Mesothelial cell of epicardium (in vitro differentiated cells): ENCODE data around the gene GBP5. TPM values are rescaled to one million over a fixed set of nuclear protein-coding genes. Genes with fewer than 3 reads are reported as not detected.
"Not testable (repeated sequence)": the region's sequence is repeated elsewhere in the genome, so short reads cannot be mapped to it uniquely, and the experiment has no call there.

Experiments used
- DNase-seq, 2 experiments: peaks; one replicate each; pipeline ENCODE4 v3.0.0; 2021; ENCODE audit warnings: low spot score in 2 of 2; ENCODE audit not compliant: unreplicated experiment in 2 of 2
- H3K27ac Mint-ChIP-seq: 2 replicates; pipeline ENCODE4 v1.8.0; 2021; ENCODE audit warnings: mixed read lengths
- H3K27me3 Mint-ChIP-seq: 2 replicates; pipeline ENCODE4 v1.8.0; 2021; ENCODE audit warnings: low read depth, mixed read lengths
- H3K36me3 Mint-ChIP-seq: 2 replicates; pipeline ENCODE4 v1.8.0; 2021; ENCODE audit warnings: mixed read lengths
- H3K4me1 Mint-ChIP-seq: 2 replicates; pipeline ENCODE4 v1.8.0; 2021; ENCODE audit warnings: mixed read lengths
- H3K4me3 Mint-ChIP-seq: 2 replicates; pipeline ENCODE4 v1.8.0; 2021; ENCODE audit warnings: mild to moderate bottlenecking, moderate library complexity, mixed read lengths
- H3K9me3 Mint-ChIP-seq: 2 replicates; pipeline ENCODE4 v1.8.0; 2021; ENCODE audit warnings: mixed read lengths
- total RNA-seq: library from RNA; stranded (reverse); gene quantifications from 3 replicates; pipeline ENCODE4 v1.2.1, GENCODE V29; 2021
- TF ChIP-seq, protein P1 (sequence below): fragments of 200-600 bp; sonication (generic); IDR thresholded peaks from one replicate; pipeline ENCODE4 v1.5.0; 2021; ENCODE audit warnings: antibody characterized with exemption; ENCODE audit not compliant: unreplicated experiment

The GBP5 gene
- total RNA-seq, 1 donor from 2014 or later = not detected

- TF ChIP-seq, protein P1, sequence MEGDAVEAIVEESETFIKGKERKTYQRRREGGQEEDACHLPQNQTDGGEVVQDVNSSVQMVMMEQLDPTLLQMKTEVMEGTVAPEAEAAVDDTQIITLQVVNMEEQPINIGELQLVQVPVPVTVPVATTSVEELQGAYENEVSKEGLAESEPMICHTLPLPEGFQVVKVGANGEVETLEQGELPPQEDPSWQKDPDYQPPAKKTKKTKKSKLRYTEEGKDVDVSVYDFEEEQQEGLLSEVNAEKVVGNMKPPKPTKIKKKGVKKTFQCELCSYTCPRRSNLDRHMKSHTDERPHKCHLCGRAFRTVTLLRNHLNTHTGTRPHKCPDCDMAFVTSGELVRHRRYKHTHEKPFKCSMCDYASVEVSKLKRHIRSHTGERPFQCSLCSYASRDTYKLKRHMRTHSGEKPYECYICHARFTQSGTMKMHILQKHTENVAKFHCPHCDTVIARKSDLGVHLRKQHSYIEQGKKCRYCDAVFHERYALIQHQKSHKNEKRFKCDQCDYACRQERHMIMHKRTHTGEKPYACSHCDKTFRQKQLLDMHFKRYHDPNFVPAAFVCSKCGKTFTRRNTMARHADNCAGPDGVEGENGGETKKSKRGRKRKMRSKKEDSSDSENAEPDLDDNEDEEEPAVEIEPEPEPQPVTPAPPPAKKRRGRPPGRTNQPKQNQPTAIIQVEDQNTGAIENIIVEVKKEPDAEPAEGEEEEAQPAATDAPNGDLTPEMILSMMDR = no peak
Measured at GRCh38 chr1:89309828-89310227, 37.2 kb upstream of the GBP5 start.

GRCh38 chr1:89306273-89306672 is 33.6 kb upstream of the GBP5 start:
- Mint-ChIP-seq H3K9me3 (peaks cover 15% of the 10 kb centered on the region), H3K27ac (no peak overlapping the region), H3K36me3 (no peaks in the 10 kb centered on the region), H3K4me1 (no peaks in the 10 kb centered on the region), H3K27me3 (no peaks in the 10 kb centered on the region), H3K4me3 (no peak overlapping the region)
- DNase-seq = no peak
- TF ChIP-seq, protein P1 = no peak

More at GRCh38 chr1:89309828-89310227, 37.2 kb upstream of the GBP5 start:
- no peak for DNase-seq
- Mint-ChIP-seq H3K4me3 (no peak overlapping the region), H3K27ac (no peak overlapping the region), H3K27me3 (no peaks in the 10 kb centered on the region), H3K36me3 (no peaks in the 10 kb centered on the region), H3K9me3 (peaks cover 5% of the 10 kb centered on the region), H3K4me1 (peaks cover 4% of the 10 kb centered on the region)

GRCh38 chr1:89305493-89305892 is 32.8 kb upstream of the GBP5 start:
- no peak overlapping the region for H3K27ac Mint-ChIP-seq
- H3K4me1 Mint-ChIP-seq = no peaks in the 10 kb centered on the region
- H3K9me3 Mint-ChIP-seq = peaks cover 17% of the 10 kb centered on the region
- DNase-seq = no peak
- no peak overlapping the region for H3K4me3 Mint-ChIP-seq
- TF ChIP-seq, protein P1 = no peak
- no peaks in the 10 kb centered on the region for H3K27me3 Mint-ChIP-seq
- no peaks in the 10 kb centered on the region for H3K36me3 Mint-ChIP-seq

- H3K27me3 Mint-ChIP-seq = no peaks in the 10 kb centered on the region
- H3K4me3 Mint-ChIP-seq = no peak overlapping the region
- no peaks in the 10 kb centered on the region for H3K4me1 Mint-ChIP-seq
- no peak for DNase-seq
- TF ChIP-seq, protein P1 = no peak
- H3K36me3 Mint-ChIP-seq = no peaks in the 10 kb centered on the region
- no peak overlapping the region for H3K27ac Mint-ChIP-seq
- H3K9me3 Mint-ChIP-seq = peaks cover 17% of the 10 kb centered on the region
Measured at GRCh38 chr1:89304572-89305230, 32.0 kb upstream of the GBP5 start.

DNA sequence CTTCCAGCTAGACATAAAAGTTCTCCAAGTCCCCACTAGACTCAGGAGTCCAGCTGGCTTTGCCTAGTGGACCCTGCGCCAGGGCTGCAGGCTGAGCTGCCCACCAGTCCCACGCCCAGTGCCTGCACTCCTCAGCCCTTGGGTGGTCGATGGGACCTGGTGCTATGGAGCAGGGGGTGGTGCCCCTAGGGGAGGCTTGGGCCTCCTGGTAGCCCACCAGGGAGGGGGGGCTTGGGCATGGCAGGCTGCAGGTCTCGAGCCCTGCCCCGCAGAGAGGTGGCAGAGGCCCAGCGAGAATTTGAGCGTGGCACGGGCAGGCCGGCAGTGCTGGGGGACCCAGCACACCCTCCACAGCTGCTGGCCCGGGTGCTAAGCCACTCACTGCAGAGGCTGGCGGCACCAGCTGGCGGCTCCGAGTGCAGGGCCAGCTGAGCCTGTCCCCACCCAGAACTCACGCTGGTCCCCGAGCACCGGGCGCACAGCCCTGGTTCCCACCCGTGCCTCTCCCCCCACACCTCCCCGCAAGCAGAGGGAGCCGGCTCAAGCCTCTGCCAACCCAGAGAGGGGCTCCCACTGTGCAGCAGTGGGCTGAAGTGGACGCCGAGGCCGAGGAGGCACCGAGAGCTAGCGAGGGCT is 30.2 kb upstream of the GBP5 start:
- no peak overlapping the region for H3K4me3 Mint-ChIP-seq

GRCh38 chr1:89299739-89300463 is 27.2 kb upstream of the GBP5 start:
- H3K4me3 Mint-ChIP-seq, DNase-seq, H3K4me1 Mint-ChIP-seq, H3K36me3 Mint-ChIP-seq, H3K27me3 Mint-ChIP-seq, H3K27ac Mint-ChIP-seq: not testable (repeated sequence)
- peaks cover 12% of the 10 kb centered on the region for H3K9me3 Mint-ChIP-seq

More for the DNA sequence above, 30.2 kb upstream of the GBP5 start:
- Mint-ChIP-seq H3K36me3 (no peaks in the 10 kb centered on the region), H3K27ac (no peak overlapping the region), H3K9me3 (peaks cover 12% of the 10 kb centered on the region), H3K4me1 (peaks cover 1% of the 10 kb centered on the region), H3K27me3 (no peaks in the 10 kb centered on the region)
- DNase-seq = no peak
- TF ChIP-seq, protein P1 = no peak
